Omental fat pad (tissue), 4 donors: ENCODE measurements around the gene POU2F1. TPM values are rescaled to one million over a fixed set of nuclear protein-coding genes. Genes with fewer than 3 reads are reported as not detected.

Experiments used
- ATAC-seq: fragments of 150-250 bp; one replicate; pipeline ENCODE4 v1.9.1; 2016; ENCODE audit warnings: mild to moderate bottlenecking, moderate library complexity; ENCODE audit not compliant: low FRiP score
- DNase-seq: peaks from one replicate; pipeline ENCODE4 v3.0.0-alpha.2; 2019; ENCODE audit warnings: low spot score
- CTCF ChIP-seq, 3 donors: fragments of 450-650 bp; IDR thresholded peaks; one replicate each; pipeline ENCODE4 v1.5.1; 2016 to 2017; ENCODE audit warnings: antibody characterized with exemption in 3 of 3, mild to moderate bottlenecking in 3 of 3, moderate library complexity in 2 of 3
- total RNA-seq, 4 donors: library from RNA; depleted of rRNA; stranded (reverse); fragments of >200 nt; gene quantifications; one replicate each; pipeline ENCODE4 v1.1.0, GENCODE V29; 2016

POU2F1 gene
- total RNA-seq, 4 donors from 2014 or later = 10.3 to 18.9 (median 13.5) TPM

- DNase-seq (no peak), ATAC-seq (no peak)
- TF ChIP-seq CTCF (IDR thresholded peaks at IDR 0.05) = no peak
Measured at GRCh38 chr1:167247754-167248153, 27.1 kb downstream of the POU2F1 start.

- DNase-seq (no peak), ATAC-seq (no peak)
- no peak for TF ChIP-seq CTCF (IDR thresholded peaks at IDR 0.05)
Measured at GRCh38 chr1:167248707-167249642, 28.3 kb downstream of the POU2F1 start.

- DNase-seq (no peak), ATAC-seq (no peak)
- no peak for TF ChIP-seq CTCF (IDR thresholded peaks at IDR 0.05)
Measured at GRCh38 chr1:167249702-167250101, 29.0 kb downstream of the POU2F1 start.

GRCh38 chr1:167250482-167250881 is 29.8 kb downstream of the POU2F1 start:
- no peak for ATAC-seq
- no peak for DNase-seq
- TF ChIP-seq CTCF (IDR thresholded peaks at IDR 0.05) = no peak

GRCh38 chr1:167251472-167251871 is 30.8 kb downstream of the POU2F1 start:
- TF ChIP-seq CTCF (IDR thresholded peaks at IDR 0.05) = no peak
- DNase-seq (no peak), ATAC-seq (no peak)

- ATAC-seq = no peak
Measured at GRCh38 chr1:167252986-167253385, 32.3 kb downstream of the POU2F1 start.

More at GRCh38 chr1:167252986-167253385, 32.3 kb downstream of the POU2F1 start:
- DNase-seq = no peak
- no peak for TF ChIP-seq CTCF (IDR thresholded peaks at IDR 0.05)
